KBM-7 (cell line): Measurements from ENCODE around the gene ISOC1.

ENCODE experiments used
- DNase-seq: peaks from one replicate; pipeline ENCODE4 v3.0.0-alpha.2; 2015
- in situ Hi-C: fragments of 300-500 bp; cut with MboI; formaldehyde crosslinking; loops from 2 replicates; pipeline ENCODE4 v1.14.3; 2020; ENCODE audit warnings: low sequenced_read_pairs, low pct_unique_long_range_greater_than_20kb, mixed read lengths

The ISOC1 gene

DNA sequence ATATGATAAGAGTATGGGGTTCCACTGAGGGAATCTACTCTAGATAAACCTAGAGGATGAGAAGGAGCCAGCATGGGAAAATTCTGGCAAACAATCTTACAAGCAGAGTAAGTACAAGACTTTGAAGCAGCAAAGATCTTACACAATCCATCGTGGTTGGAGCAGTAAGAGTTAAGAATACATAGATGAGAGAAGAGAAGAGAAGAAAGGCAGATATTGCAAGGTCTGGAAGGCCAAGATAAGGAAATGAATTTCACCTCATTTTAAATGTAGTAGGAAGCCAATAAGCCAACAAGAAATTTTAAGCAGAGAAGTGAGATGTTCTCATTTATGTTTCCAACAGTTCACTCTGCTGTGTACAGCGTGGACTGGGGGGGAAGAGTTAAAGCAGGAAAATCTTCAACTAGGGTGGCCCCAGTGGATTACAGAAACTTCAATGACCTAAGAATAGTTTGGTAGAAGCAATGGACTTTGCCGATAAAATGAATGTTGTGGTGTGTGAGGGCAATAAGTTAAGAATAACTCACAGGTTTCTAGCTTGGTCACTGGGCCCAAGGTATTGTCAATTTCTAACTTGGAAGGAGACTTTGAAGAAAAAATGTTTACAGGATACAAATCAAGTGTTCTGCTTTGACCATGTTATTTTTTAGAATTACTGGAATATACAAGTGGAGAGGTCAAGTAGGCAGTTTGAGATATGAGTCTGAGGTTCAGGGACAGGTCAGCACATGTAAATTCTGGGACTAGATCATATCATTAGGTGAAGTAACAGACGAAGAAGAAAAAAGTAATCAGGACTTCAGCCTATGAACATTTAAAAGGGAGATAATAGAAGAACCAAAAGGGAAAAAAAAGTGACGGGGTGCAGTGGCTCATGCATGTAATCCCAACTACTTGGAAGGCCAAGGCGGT, 12.1 kb upstream of the ISOC1 start:
- in situ Hi-C loops, result no loop called here
- no peak for DNase-seq

DNA sequence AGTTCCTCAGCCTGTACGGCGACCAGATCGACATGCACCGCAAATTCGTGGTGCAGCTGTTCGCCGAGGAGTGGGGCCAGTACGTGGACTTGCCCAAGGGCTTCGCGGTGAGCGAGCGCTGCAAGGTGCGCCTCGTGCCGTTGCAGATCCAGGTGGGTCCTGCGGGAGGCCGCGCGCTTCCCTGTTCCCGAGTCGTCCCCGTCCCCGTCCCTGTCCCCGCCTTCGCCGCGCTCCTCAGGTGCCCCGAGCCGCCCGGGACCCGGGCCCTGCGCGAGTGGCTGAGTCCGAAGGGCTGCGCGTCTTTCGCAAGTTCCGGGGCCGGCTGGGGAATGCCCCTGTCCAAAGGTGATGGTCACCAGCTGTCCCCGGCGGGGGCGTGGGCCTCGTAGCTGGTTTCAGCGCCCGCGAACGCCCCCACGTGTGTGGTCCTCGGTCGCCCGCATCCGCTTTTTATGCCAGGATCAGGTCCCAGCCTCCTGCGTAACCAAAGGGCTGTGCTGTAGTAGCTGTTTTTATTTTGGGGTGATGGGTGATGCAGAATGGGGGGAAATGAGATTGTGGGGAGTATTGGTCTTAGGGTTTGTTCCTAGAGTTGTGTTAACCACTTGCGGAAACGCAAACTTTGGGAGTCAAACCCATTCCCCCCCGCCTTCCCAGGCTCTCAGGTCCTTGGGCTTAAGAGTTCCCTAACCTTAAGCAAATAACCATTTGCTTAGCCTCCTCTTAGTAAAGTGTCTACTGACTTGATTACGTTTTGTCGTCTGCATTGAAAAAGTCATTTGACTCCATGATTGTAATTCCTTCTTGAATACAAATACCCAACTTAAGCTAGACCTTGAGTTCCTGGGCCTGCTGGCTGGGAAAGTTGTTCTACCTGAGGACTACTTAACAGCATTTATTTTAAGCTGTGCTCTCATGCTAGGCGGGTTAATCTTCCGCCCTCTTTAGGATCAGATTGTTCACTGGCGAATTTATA, 663 bp downstream of the ISOC1 start:
- in situ Hi-C loops, result no loop called here
- peak; percentile 63 for DNase-seq

DNA sequence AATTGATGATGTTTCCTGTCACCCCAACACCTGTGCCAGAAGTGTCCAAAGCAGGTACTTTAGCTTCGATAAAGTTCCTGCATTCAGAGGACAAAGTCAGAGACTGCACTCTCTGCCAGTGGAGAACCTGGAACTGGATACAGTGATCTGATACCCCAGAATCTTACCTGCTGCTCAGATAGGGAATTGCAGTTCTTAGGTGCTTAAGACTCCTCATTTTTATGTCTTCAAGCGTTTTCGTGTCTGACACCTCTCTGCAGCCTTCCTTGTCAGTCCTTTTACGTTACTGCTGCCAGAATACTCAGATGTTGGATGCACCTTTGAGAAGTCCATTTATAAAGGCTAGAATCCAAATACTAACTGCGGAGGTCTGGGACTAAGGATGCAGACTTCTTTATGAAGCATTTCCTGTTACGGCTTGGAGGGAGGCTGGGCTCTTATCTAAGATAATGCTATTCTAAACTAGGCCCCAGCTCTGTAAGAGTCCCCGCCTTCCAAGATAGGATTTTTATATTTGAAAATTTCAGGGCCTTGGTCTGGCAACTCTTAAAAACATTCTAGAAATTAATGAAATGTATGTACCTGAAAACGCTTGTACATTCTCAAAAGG, 1.9 kb downstream of the ISOC1 start:
- in situ Hi-C loops, result no loop called here
- no peak for DNase-seq

DNA sequence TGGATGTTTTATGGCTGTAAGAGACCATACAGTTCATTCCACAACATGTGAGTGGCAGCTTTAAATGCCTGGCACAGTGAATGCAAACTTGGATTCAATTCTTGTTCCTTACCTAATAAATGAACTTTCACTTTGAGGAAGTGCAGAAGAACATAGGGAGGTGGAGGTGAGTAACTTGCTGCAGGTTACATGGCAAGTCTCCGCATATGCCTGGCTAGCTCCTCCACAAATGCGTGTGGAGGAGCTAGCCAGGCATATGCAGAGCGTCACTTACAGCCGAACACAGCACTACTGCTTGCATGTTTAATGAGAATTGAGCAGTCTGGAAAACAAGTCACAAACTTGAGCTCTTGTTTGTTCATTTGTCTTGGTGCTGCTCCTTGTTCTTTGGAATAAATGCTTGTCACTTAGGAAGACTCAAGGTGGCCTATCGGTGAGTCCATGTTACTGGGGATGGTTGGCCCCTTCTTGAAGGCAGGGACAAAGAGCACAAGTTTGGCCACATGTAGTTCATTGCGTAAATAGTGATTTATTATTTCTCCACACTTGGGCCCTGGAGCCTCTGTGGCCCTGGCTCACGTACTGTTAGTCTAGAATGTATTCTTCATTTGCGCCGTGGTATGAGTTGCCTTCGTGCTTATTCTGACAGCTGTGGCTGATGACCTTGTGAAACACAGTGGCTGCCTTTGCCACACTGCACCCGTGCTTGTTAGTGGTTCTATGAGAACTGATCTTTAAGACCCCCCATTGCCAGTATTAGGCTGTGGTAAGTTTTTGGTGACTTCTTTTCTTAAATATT, 3.1 kb downstream of the ISOC1 start:
- no peak for DNase-seq
- in situ Hi-C loops, result no loop called here

DNA sequence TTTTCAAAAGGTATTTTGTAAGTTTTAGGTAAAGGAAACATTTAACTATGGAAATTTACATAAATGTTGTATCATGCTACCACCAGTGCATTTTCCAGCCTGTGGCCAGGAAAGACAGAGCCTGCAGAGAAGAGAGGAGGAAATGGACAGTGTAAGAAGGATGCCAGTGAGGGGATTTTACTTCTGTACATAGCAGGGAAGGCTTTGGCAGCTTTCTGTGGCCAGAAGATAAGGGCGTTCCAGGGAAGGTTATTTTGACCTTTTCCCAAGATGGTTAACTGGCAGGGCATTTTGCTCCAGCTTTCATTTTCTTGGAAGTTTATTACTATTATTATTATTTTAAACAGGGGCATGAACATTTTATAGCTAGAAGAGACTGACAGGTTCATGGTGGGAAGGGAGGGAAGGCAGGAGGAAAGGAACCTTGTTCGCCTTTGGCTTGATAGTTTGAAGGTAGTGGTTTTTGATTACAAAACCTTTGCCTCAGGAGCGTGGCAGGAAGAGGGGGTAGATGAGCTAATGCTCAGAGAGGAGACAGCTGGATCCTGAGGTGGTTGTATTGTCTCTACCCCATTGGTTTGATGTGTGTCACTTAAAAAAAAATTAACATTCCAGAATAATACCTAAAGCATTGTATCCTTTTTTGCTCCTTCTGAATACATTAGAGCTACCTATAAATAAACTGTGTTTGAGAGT, 4.1 kb downstream of the ISOC1 start:
- in situ Hi-C loops, result no loop called here
- peak; percentile 41 for DNase-seq

DNA sequence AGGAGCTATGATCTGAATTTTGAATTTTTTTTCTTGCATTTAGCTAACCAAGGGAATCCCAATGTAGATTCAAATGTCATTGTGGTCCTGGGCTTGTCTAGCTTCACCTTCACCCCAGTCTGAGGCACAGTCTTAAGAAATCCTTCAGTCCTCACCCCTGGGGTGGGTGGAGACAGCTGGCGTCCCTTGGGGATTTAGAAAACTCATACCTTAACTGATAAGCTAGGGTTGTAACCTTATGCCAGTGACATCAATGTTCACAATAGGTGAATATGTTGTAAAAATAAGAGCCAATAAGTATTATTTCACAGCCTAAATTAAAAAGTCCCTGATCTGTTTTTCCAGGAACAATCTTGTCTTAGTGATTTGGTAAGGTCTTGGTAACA, 4.6 kb downstream of the ISOC1 start:
- DNase-seq, result no peak
- in situ Hi-C loops, result no loop called here

DNA sequence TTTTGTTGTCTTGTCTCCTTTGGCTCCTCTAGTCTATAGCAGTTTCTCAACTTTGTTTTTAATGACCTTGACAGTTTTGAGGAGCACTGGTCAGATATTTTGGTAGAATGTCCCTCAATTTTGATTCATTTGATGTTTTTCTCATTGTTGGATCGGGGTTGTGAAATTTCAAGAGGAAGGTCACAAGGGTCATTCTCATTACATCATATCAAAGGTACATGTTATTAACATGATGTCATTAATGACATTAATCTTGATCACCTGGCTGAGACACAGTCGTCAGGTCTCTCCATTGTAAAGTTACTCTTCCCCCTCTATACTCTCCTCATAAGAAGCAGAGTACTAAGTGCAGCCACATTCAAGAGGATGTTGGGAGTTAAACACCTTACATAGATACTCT, 7.2 kb downstream of the ISOC1 start:
- in situ Hi-C loops, result no loop called here
- no peak for DNase-seq

DNA sequence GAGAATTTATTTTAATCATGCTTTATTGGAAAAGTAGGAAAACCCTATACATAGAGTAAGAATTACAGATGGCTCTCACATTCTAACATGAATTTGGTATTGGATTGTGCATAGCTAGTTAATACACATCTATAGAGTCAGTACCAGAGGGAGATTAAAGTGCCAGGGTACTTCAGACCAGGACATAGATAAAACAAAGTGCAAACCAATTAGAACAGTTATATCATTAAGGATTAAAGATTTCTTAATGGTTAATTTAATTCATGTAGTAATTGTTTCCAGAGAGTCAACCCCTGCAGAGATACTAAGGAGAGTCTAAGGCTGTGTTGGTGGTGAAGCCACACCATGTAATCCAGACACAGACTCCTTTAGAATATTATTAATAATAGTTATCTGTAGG, 8.8 kb downstream of the ISOC1 start:
- in situ Hi-C loops, result no loop called here
- DNase-seq, result no peak

DNA sequence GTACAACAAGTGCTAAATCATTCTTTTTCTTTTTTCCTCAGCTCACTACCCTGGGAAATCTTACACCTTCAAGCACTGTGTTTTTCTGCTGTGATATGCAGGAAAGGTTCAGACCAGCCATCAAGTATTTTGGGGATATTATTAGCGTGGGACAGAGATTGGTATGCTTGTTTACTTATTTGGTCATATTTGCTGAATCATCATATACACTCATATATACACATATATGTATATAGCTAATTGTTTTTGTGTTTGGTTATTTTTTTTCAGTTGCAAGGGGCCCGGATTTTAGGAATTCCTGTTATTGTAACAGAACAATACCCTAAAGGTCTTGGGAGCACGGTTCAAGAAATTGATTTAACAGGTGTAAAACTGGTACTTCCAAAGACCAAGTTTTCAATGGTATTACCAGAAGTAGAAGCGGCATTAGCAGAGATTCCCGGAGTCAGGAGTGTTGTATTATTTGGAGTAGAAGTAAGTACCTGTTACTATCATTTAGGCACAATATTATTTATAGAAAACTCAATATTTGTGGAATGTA, 10.4 kb downstream of the ISOC1 start:
- DNase-seq, result no peak
- in situ Hi-C loops, result no loop called here

DNA sequence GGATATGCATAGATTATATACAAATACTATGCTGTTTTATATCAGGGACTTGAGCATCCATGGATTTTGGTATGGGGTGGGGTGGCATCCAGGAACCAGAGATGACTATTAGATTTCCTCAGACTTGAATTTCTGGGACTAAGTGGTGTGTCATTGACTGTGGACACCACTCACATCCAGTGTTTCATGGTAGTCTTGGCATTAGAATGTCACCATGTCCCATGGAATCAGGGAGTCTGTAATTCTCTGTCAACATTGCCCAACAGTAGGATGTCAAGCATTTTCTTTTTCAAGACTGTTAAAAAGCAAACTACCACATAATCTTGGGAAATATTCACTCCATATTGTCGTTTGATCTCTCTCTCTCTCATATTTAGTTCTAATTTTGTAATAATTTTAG, 13.1 kb downstream of the ISOC1 start:
- no peak for DNase-seq
- in situ Hi-C loops, result no loop called here

DNA sequence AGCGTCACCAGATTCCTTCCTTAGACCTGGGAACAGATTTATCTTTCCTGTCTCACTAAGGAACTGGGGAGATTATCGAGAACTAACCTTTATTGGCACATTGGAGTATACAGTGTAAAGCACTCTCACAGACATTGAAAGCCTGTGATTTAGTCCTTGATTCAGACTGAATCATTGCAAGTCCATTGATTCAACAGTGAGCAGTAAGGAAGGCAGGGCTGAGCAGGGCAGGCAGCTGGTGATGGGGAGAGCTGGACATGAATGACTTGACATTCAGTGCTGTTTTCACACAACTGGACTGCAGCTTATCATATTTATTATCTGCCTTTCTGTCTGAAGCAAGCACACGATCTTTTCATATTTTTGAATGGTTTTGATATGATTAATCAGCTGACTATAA, 16.2 kb downstream of the ISOC1 start:
- in situ Hi-C loops, result no loop called here
- DNase-seq, result no peak

DNA sequence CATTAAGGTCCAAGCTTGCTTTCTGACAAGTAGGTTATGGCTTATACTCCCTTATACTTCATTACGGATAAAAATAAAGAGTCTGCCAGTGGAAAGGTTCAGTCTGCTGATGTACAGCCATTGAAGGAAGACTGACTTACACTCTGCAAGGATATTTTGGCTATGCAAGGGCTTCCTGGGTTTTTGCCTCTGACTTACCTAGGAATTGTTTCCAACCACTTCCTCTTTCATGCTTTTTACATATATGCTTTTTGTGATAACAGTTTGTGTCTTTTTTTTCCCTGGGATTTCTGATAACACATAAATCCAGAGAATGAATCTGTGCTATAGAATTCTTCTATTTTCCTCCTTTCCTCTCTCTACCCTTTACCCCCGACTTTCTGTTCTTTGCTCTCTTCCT, 16.8 kb downstream of the ISOC1 start:
- in situ Hi-C loops, result no loop called here
- DNase-seq, result no peak

DNA sequence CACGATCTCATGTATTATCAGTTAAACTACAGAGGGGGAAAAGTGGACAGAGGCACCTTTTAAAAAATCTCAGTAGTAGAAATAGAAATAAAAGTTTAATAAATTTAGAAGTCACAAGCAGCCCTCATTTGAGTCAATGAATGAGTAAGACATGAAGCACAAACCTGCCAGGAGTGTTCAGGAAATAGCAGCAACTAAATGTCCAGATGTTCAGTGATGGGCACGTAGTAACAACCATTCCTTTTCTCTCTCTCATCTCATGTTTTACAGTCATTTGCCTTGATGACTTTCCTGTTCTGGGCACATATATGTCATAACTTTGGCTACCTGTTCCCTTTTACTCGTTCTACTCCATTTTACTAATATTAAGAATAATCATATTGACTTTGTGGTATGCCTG, 17.7 kb downstream of the ISOC1 start:
- in situ Hi-C loops, result no loop called here
- no peak for DNase-seq

DNA sequence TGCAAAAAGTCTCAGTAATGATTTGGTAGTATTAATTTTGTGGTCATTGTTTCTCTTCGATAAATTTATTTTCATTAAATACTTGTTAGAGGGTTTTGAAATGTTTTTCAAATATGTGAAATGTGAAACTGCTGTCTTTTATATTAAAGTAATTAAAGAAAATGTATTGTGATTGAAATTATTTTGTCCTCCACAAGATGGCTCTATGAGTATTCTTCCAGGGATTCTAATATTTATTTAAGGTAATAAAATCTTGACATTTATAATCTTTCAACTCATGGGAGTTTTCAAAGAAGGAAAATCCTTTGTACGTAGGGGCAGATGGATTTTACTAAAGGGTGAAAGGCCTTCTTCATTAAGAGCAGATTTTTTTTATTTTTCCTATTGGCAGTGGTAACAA, 19.3 kb downstream of the ISOC1 start:
- DNase-seq, result no peak
- in situ Hi-C loops, result no loop called here

DNA sequence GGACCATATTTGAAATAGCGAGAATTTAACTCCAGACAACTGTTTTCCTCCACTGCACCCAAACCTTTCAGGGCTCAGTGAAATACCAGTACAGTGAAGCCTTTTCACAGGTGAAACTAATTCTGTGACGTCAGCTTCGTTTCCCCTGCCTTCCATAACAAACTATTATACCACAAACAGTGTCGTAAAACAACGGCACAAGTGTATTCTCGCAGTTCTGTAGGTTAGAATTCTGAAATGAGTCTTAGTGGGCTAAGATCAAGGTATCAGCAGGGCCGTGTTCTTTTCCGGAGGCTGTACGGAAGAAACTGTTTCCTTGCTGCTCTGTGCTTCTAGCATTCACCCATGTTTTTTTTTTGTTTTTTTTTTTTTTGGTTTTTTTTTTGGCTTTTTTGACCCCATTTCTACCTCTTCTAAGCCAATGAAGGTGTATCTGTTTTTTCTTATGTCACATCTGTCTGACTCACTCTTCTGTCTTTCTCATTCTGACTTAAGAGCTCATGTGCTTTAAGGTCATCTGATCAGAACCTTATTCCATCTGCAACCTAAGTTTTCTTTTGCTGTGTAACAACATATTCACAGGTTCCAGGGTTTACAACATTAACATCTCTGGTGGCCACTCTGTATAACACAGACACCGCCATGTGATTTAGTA, 20.1 kb downstream of the ISOC1 start:
- in situ Hi-C loops, result no loop called here
- DNase-seq, result no peak

DNA sequence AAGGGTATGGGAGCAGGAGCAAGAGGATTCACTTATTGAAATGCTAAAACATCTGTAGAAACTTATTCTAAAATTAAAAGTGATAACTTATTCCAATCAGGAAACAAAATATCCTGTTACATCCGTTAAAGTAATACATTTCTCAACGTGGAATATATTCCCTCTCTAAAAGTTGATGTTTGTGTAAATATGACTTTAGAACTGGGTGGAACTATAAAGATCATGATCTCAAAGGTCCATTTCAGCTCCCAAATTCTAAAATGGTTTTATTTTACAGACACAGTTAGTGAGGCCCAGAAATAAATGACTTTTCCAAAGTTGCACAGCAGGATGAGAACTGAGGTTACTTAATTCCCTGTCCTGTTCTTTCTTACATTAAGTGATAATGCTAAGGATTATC, 21.1 kb downstream of the ISOC1 start:
- in situ Hi-C loops, result no loop called here
- no peak for DNase-seq

DNA sequence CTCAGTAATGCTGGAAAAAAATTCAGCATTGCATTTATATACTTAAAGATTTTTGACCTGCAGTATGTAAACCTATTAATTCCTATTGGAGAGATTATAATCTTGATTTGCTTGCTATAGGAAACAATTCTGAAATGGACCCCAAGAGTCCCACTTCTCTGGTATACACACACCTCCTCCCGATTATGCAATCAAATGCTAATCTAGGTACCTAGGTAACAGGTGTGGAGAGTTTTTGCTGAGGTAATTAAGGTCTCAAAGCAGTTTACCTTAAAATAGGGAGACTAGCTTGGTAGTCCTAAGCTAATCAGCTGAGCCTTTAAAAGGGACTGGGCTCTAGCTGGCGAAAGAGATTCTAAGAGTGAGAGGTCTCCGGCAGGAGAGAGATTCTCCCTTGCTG, 22.2 kb downstream of the ISOC1 start:
- in situ Hi-C loops, result no loop called here

DNA sequence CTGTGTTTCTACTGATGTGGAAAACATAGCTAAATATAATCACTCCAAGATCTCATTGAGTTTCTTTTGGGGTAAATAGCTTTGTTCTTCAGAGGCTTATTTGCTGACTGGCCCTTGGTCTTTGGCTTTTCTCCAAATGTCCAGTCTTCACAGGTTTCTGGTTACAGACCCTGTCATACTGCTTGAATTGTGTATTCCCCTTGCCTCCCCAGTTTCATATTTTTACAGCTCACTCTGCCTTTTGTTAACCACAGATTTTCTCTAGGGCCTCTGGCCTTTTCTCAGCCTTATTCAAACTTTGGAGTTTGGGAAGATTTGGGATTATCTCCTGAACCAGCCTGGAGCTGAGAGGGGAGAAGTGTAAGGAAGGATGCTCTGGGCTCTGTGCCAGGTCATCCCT, 23.9 kb downstream of the ISOC1 start:
- in situ Hi-C loops, result no loop called here
- DNase-seq, result no peak

More for the DNA sequence above, 22.2 kb downstream of the ISOC1 start:
- DNase-seq, result no peak
